WERI-Rb-1 (cell line): ENCODE results near the gene TK1.

ENCODE experiments used
- DNase-seq: peaks from one replicate; pipeline ENCODE4 v3.0.0-alpha.2; 2020
- H3K27ac ChIP-seq: fragments of 250-450 bp; sonication (Bioruptor Pico); 2 replicates; pipeline ENCODE4 v1.5.1; 2020; ENCODE audit warnings: mild to moderate bottlenecking, moderate library complexity
- H3K27me3 ChIP-seq: fragments of 250-450 bp; sonication (Bioruptor Pico); 2 replicates; pipeline ENCODE4 v1.5.1; 2021; ENCODE audit warnings: mild to moderate bottlenecking, low read depth, moderate library complexity; ENCODE audit not compliant: insufficient read depth, severe bottlenecking
- H3K36me3 ChIP-seq: fragments of 250-450 bp; sonication (Bioruptor Pico); 2 replicates; pipeline ENCODE4 v1.5.1; 2020; ENCODE audit warnings: mild to moderate bottlenecking, moderate library complexity
- H3K4me3 ChIP-seq: 2 replicates; pipeline ENCODE4 v1.5.1; 2011; ENCODE audit warnings: low read depth, mild to moderate bottlenecking, control low read depth, low read length
- H3K9me3 ChIP-seq: fragments of 250-450 bp; sonication (Bioruptor Pico); 2 replicates; pipeline ENCODE4 v1.5.1; 2021; ENCODE audit warnings: mild to moderate bottlenecking, moderate library complexity; ENCODE audit not compliant: severe bottlenecking
- CTCF ChIP-seq: IDR thresholded peaks from 2 replicates; pipeline ENCODE4 v1.5.1; 2011; ENCODE audit warnings: low read depth, mild to moderate bottlenecking, control low read depth, inconsistent platforms, low read length

Gene TK1

GRCh38 chr17:78210111-78210510 is 23.3 kb upstream of the TK1 start:
- H3K4me3 ChIP-seq, result no peak overlapping the region
- no peak overlapping the region for H3K27ac ChIP-seq
- H3K27me3 ChIP-seq, result no peaks in the 10 kb centered on the region
- peaks cover 18% of the 10 kb centered on the region for H3K36me3 ChIP-seq
- no peaks in the 10 kb centered on the region for H3K9me3 ChIP-seq
- TF ChIP-seq CTCF, result no peak
- DNase-seq, result no peak

- Histone ChIP-seq H3K4me3 (no peak overlapping the region), H3K27me3 (no peaks in the 10 kb centered on the region), H3K36me3 (peaks cover 21% of the 10 kb centered on the region), H3K27ac (no peak overlapping the region), H3K9me3 (no peaks in the 10 kb centered on the region)
- TF ChIP-seq CTCF, result no peak
- DNase-seq, result no peak
These were observed 21.6 kb upstream of the TK1 start for GRCh38 chr17:78208486-78208885.

GRCh38 chr17:78206298-78206697 is 19.4 kb upstream of the TK1 start:
- H3K36me3 ChIP-seq, result peaks cover 24% of the 10 kb centered on the region
- DNase-seq, result no peak
- no peak overlapping the region for H3K27ac ChIP-seq
- H3K27me3 ChIP-seq, result no peaks in the 10 kb centered on the region
- H3K4me3 ChIP-seq, result no peak overlapping the region
- H3K9me3 ChIP-seq, result no peaks in the 10 kb centered on the region
- TF ChIP-seq CTCF, result peak; percentile 25; the same call in 1 of the 2 replicates

- peaks cover 27% of the 10 kb centered on the region for H3K36me3 ChIP-seq
- TF ChIP-seq CTCF, result no peak
These were observed 18.4 kb upstream of the TK1 start for GRCh38 chr17:78205124-78205775.

GRCh38 chr17:78204387-78205123 is 17.7 kb upstream of the TK1 start:
- H3K36me3 ChIP-seq, result peaks cover 27% of the 10 kb centered on the region
- H3K4me3 ChIP-seq, result no peak overlapping the region
- H3K27ac ChIP-seq, result no peak overlapping the region
- DNase-seq, result no peak
- H3K27me3 ChIP-seq, result no peaks in the 10 kb centered on the region
- no peak for TF ChIP-seq CTCF
- H3K9me3 ChIP-seq, result no peaks in the 10 kb centered on the region

More at GRCh38 chr17:78205124-78205775, 18.4 kb upstream of the TK1 start:
- no peak overlapping the region for H3K27ac ChIP-seq
- no peak for DNase-seq
- no peaks in the 10 kb centered on the region for H3K9me3 ChIP-seq
- no peak overlapping the region for H3K4me3 ChIP-seq
- no peaks in the 10 kb centered on the region for H3K27me3 ChIP-seq

GRCh38 chr17:78202666-78203065 is 15.8 kb upstream of the TK1 start:
- no peak overlapping the region for H3K27ac ChIP-seq
- no peak for TF ChIP-seq CTCF
- H3K9me3 ChIP-seq, result no peaks in the 10 kb centered on the region
- no peak overlapping the region for H3K4me3 ChIP-seq
- no peaks in the 10 kb centered on the region for H3K27me3 ChIP-seq
- H3K36me3 ChIP-seq, result peaks cover 33% of the 10 kb centered on the region
- no peak for DNase-seq
